HepG2 (cell line): ENCODE measurements around the gene MOCS1. TPM values are rescaled to one million over a fixed set of nuclear protein-coding genes. Genes with fewer than 3 reads are reported as not detected.

Experiments
- AKAP8 ChIP-seq: sonication (generic); formaldehyde crosslinking; IDR thresholded peaks from 2 replicates; pipeline ENCODE4 v1.5.1; 2020; ENCODE audit warnings: mild to moderate bottlenecking, missing genetic modification reagents
- HDAC2 ChIP-seq: sonication (generic); formaldehyde crosslinking; IDR thresholded peaks from 2 replicates; pipeline ENCODE4 v1.4.0; 2020; ENCODE audit warnings: missing genetic modification reagents
- ISX ChIP-seq: sonication (generic); formaldehyde crosslinking; conservative IDR thresholded peaks from 2 replicates; pipeline ENCODE4 v1.5.0; 2020; ENCODE audit warnings: missing genetic modification reagents
- MAFK ChIP-seq, 2 experiments: IDR thresholded peaks in 1 of 2; conservative IDR thresholded peaks in 1 of 2; 2 replicates each; pipeline ENCODE4 v1.6.1; 2011; ENCODE audit warnings: improper control_type of control experiment in 2 of 2, low read length in 2 of 2
- MEF2D ChIP-seq: sonication (generic); formaldehyde crosslinking; IDR thresholded peaks from 2 replicates; pipeline ENCODE4 v1.5.1; 2020; ENCODE audit warnings: mild to moderate bottlenecking, missing genetic modification reagents
- MEIS2 ChIP-seq: sonication (generic); formaldehyde crosslinking; IDR thresholded peaks from 2 replicates; pipeline ENCODE4 v1.9.0; 2021; ENCODE audit warnings: mild to moderate bottlenecking, missing genetic modification reagents
- NCOA1 ChIP-seq: sonication (generic); formaldehyde crosslinking; IDR thresholded peaks from 2 replicates; pipeline ENCODE4 v1.9.0; 2021; ENCODE audit warnings: missing genetic modification reagents
- SCMH1 ChIP-seq: sonication (generic); formaldehyde crosslinking; IDR thresholded peaks from 2 replicates; pipeline ENCODE4 v1.9.0; 2021; ENCODE audit warnings: missing genetic modification reagents, mild to moderate bottlenecking, borderline replicate concordance
- STAT5B ChIP-seq: sonication (generic); formaldehyde crosslinking; IDR thresholded peaks from 2 replicates; pipeline ENCODE4 v1.4.0; 2020; ENCODE audit warnings: missing genetic modification reagents
- YEATS4 ChIP-seq: sonication (generic); formaldehyde crosslinking; IDR thresholded peaks from 2 replicates; pipeline ENCODE4 v1.4.0; 2020; ENCODE audit warnings: missing genetic modification reagents, borderline replicate concordance
- ZFP82 ChIP-seq: sonication (generic); formaldehyde crosslinking; IDR thresholded peaks from 2 replicates; pipeline ENCODE4 v1.5.1; 2020; ENCODE audit warnings: mild to moderate bottlenecking, missing genetic modification reagents, borderline replicate concordance
- ZNF234 ChIP-seq: sonication (generic); formaldehyde crosslinking; conservative IDR thresholded peaks from 2 replicates; pipeline ENCODE4 v1.5.1; 2020; ENCODE audit warnings: mild to moderate bottlenecking, missing genetic modification reagents
- ZNF530 ChIP-seq: sonication (generic); formaldehyde crosslinking; IDR thresholded peaks from 2 replicates; pipeline ENCODE4 v1.5.0; 2020; ENCODE audit warnings: low read depth, mild to moderate bottlenecking, missing genetic modification reagents
- ZNF678 ChIP-seq: sonication (generic); formaldehyde crosslinking; IDR thresholded peaks from 2 replicates; pipeline ENCODE4 v1.4.0; 2020; ENCODE audit warnings: mild to moderate bottlenecking, missing genetic modification reagents
- ZNF761 ChIP-seq: sonication (generic); formaldehyde crosslinking; conservative IDR thresholded peaks from 2 replicates; pipeline ENCODE4 v1.4.0; 2020; ENCODE audit warnings: mild to moderate bottlenecking, missing genetic modification reagents
- ZNF775 ChIP-seq: sonication (generic); formaldehyde crosslinking; IDR thresholded peaks from 2 replicates; pipeline ENCODE4 v1.4.0; 2020; ENCODE audit warnings: missing genetic modification reagents, mild to moderate bottlenecking, moderate library complexity, borderline replicate concordance
- ZNF878 ChIP-seq: sonication (generic); formaldehyde crosslinking; IDR thresholded peaks from 2 replicates; pipeline ENCODE4 v1.8.1; 2023; ENCODE audit warnings: mild to moderate bottlenecking, missing genetic modification reagents, moderate library complexity
- ZNF879 ChIP-seq: sonication (generic); formaldehyde crosslinking; IDR thresholded peaks from 2 replicates; pipeline ENCODE4 v1.8.1; 2023; ENCODE audit warnings: missing genetic modification reagents
- polyA plus RNA-seq, 8 experiments: library from polyadenylated mRNA; depleted of rRNA in 3 of 8; stranded (reverse) in 7 of 8; unstranded in 1 of 8; fragments of >200 nt; fragmentation: Illumina TruSeq in 4 of 8; extraction: Trizol in 4 of 8; gene quantifications; 2 replicates each; pipeline versions ENCODE4 v1.2.1 to v1.2.3, GENCODE V29; 2011 to 2016; ENCODE audit warnings: low read depth in 4 of 8, missing spikeins in 1 of 8, mixed read lengths in 1 of 8; ENCODE audit not compliant: insufficient read depth in 1 of 8
- total RNA-seq, 5 experiments: library from RNA; depleted of rRNA; stranded (reverse); fragments of >200 nt; fragmentation: Illumina TruSeq; extraction: Trizol; gene quantifications; 2 replicates each; pipeline ENCODE4 v1.2.3, GENCODE V29; 2016; ENCODE audit warnings: low read depth in 1 of 5
- TF ChIP-seq, protein P1 (sequence below): sonication (generic); formaldehyde crosslinking; IDR thresholded peaks from 2 replicates; pipeline ENCODE4 v1.8.1; 2023; ENCODE audit warnings: mild to moderate bottlenecking, missing genetic modification reagents, borderline replicate concordance
- TF ChIP-seq, protein P2 (sequence below): sonication (generic); formaldehyde crosslinking; IDR thresholded peaks from 2 replicates; pipeline ENCODE4 v1.4.0; 2020; ENCODE audit warnings: missing genetic modification reagents, low read depth, mild to moderate bottlenecking, borderline replicate concordance
- TF ChIP-seq, protein P3 (sequence below), 2 experiments: fragments of 450-650 bp in 1 of 2; sonication (generic) in 1 of 2; formaldehyde crosslinking in 1 of 2; IDR thresholded peaks; 2 replicates each; pipeline versions ENCODE4 v1.6.1 to v1.8.0; 2016 to 2022; ENCODE audit warnings: antibody characterized with exemption in 1 of 2, mild to moderate bottlenecking in 1 of 2, missing genetic modification reagents in 1 of 2

Gene MOCS1
- total and polyA plus RNA-seq, 2 of the 13 experiments (the other 11 are each of a cell fraction or from before 2014, with no cell fraction given) = 5.3 to 11.7 TPM

DNA sequence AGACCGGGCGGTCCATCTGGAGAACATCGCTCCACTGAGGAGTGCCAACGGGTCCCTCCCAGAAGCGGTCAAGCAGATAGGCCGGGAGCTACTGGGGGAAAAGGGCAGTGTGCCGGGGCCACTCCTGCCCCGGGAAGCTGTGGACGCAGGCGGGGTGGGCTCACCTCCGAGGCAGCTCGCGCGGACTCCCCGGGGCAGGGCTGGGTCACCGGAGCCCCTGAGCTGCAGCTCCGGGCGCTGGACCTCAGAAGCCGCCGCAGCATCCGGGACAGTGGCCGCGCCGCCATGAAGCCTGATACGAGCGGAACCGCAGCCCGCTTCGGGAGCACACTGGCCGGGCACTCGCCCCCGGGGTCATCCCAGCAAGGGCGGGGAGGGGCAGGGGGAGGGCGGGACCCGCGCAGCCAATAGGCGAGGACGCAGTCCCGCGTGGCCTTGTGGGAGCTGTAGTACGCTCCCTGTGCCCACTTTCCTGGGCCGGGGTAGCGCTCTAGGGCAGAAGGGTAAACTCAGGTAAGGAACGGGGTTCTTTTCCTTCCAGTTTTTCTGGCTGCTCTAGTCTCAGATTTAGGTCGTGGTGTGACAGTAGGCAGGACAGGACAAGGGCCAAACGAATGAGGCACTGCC is at the start of gene MOCS1 (continued):
- no peak for TF ChIP-seq ZNF761 (CRISPR knock-in tag)
- no peak for TF ChIP-seq AKAP8 (CRISPR knock-in tag)
- no peak for TF ChIP-seq ZNF234 (CRISPR knock-in tag)
- TF ChIP-seq ZNF878 = no peak
- TF ChIP-seq YEATS4 (CRISPR knock-in tag) = no peak; the same call in 1 of the 2 replicates
- no peak for TF ChIP-seq MEF2D (CRISPR knock-in tag)
- peak; percentile 82; the same call in 1 of the 2 replicates for TF ChIP-seq ZNF879 (CRISPR knock-in tag)
- no peak for TF ChIP-seq ZNF775 (CRISPR knock-in tag)
- TF ChIP-seq ZFP82 = no peak
- TF ChIP-seq, protein P1, sequence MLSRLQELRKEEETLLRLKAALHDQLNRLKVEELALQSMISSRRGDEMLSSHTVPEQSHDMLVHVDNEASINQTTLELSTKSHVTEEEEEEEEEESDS (CRISPR knock-in tag) = no peak
- no peak for TF ChIP-seq NCOA1 (CRISPR knock-in tag)
- TF ChIP-seq, protein P2, sequence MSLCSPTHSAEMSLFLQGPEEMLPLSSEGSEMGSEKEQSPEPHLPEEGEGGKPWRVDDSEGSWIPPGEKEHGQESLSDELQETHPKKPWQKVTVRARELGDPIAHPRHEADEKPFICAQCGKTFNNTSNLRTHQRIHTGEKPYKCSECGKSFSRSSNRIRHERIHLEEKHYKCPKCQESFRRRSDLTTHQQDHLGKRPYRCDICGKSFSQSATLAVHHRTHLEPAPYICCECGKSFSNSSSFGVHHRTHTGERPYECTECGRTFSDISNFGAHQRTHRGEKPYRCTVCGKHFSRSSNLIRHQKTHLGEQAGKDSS = no peak
- TF ChIP-seq, protein P3, sequence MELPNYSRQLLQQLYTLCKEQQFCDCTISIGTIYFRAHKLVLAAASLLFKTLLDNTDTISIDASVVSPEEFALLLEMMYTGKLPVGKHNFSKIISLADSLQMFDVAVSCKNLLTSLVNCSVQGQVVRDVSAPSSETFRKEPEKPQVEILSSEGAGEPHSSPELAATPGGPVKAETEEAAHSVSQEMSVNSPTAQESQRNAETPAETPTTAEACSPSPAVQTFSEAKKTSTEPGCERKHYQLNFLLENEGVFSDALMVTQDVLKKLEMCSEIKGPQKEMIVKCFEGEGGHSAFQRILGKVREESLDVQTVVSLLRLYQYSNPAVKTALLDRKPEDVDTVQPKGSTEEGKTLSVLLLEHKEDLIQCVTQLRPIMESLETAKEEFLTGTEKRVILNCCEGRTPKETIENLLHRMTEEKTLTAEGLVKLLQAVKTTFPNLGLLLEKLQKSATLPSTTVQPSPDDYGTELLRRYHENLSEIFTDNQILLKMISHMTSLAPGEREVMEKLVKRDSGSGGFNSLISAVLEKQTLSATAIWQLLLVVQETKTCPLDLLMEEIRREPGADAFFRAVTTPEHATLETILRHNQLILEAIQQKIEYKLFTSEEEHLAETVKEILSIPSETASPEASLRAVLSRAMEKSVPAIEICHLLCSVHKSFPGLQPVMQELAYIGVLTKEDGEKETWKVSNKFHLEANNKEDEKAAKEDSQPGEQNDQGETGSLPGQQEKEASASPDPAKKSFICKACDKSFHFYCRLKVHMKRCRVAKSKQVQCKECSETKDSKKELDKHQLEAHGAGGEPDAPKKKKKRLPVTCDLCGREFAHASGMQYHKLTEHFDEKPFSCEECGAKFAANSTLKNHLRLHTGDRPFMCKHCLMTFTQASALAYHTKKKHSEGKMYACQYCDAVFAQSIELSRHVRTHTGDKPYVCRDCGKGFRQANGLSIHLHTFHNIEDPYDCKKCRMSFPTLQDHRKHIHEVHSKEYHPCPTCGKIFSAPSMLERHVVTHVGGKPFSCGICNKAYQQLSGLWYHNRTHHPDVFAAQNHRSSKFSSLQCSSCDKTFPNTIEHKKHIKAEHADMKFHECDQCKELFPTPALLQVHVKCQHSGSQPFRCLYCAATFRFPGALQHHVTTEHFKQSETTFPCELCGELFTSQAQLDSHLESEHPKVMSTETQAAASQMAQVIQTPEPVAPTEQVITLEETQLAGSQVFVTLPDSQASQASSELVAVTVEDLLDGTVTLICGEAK (IDR thresholded peaks at IDR 0.05) = no peak
- TF ChIP-seq, protein P3 (CRISPR knock-in tag; IDR thresholded peaks at IDR 0.05) = peak; percentile 73; the same call in 1 of the 2 replicates
- no peak for TF ChIP-seq ZNF678 (CRISPR knock-in tag)
- TF ChIP-seq SCMH1 = no peak
- TF ChIP-seq HDAC2 = peak; percentile 55; the same call in 1 of the 2 replicates
- TF ChIP-seq STAT5B = no peak
- TF ChIP-seq ZNF530 = no peak
- TF ChIP-seq MEIS2 (CRISPR knock-in tag) = no peak
- no peak for TF ChIP-seq MAFK (conservative IDR thresholded peaks at IDR 0.05 in 1 of 2, IDR thresholded peaks at IDR 0.05 in 1 of 2; ENCODE audit: low read length in 2 of 2)
- no peak for TF ChIP-seq ISX (CRISPR knock-in tag)
